Measurements from ENCODE around the gene CEND1.

GRCh38 chr11:826836-827145 is 36.9 kb upstream of the CEND1 start:
- no peak for TF ChIP-seq GATA2 (IDR thresholded peaks at IDR 0.05; ENCODE audit: low read depth, low read length)
- TF ChIP-seq GATA3 (IDR thresholded peaks at IDR 0.05; ENCODE audit: low read depth, low read length) = no peak

Measured in SH-SY5Y (cell line).